Left hindlimb (tissue), 1 donor: Measurements from ENCODE around the gene FOXP3.

Experiments
- DNase-seq: peaks from one replicate; pipeline ENCODE4 v3.0.0-alpha.2; 2018

FOXP3 gene

DNA sequence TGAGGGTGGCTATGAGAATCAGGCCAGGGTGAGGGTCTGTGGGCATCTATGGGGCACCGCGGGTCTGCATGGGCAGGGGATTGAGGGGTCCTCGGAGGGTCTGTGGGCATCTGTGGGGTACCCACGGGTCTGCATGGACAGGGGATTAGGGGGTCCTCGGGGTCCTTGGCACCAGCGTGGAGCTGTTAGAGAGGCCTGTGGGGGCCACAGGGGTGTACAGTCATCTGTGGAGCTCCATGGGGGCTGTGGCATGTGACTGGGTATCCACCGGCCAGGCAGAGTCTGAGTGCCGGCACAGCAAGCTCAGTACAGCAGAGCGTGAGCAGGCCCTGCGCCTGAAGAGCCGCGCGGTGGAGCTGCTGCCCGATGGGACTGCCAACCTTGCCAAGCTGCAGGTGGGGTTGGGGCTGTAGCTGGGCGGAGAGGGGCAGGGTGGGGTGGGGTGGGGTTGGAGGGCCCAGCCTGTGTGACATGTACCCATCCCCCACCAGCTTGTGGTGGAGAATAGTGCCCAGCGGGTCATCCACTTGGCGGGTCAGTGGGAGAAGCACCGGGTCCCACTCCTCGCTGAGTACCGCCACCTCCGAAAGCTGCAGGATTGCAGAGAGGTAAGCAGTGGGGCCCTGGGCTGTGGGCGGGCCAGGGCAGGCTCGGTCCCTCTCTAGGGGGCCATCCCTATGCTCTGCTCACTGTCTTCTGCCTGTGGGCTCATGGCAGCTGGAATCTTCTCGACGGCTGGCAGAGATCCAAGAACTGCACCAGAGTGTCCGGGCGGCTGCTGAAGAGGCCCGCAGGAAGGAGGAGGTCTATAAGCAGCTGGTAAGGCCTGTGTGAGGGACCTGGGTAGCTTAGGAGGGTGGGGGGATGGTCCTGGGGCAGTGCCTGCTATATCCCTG is 16.3 kb downstream of the FOXP3 start:
- no peak for DNase-seq

DNA sequence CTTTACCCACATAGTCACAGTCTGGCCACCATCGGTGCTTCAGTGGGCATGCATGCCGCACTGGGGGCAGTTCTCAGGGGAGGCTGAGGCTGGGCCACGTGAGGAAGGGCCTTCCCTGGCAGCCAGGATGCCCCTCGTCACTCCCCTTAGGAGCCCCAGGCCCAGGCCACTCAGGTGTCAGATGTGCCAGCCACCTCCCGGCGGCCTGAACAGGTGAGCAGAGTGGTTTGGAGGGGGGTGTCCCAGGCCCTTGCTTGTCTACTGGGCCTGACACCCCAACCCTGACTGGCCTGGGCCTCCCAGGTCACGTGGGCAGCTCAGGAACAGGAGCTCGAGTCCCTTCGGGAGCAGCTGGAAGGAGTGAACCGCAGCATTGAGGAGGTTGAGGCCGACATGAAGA is 17.2 kb downstream of the FOXP3 start:
- DNase-seq: no peak

- no peak for DNase-seq
Measured at GRCh38 chrX:49246541-49246940, 18.0 kb downstream of the FOXP3 start.

- no peak for DNase-seq
Measured at GRCh38 chrX:49244207-49244606, 20.3 kb downstream of the FOXP3 start.

- DNase-seq: no peak
Measured at GRCh38 chrX:49243166-49243565, 21.3 kb downstream of the FOXP3 start.

- no peak for DNase-seq
Measured at GRCh38 chrX:49242545-49243066, 21.9 kb downstream of the FOXP3 start.

GRCh38 chrX:49238735-49239134 is 25.8 kb downstream of the FOXP3 start:
- DNase-seq: no peak

DNA sequence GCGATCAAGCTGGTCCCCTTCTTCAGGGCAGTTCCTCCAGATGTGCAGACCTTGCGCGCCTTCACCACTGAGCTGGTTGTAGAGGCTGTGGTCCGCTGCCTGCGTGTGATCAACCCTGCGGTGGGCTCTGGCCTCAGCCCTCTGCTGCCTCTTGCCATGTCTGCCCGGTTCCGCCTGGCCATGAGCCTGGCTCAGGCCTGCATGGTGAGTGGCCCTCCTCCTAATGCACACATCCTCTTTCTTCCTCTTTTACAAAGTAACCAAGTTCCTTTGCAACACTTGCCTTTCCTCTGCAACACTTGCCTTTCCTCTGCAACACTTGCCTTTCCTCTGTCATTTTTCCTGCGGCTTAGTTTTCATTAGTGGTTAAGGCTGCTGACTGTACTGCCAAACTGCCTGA is 27.4 kb downstream of the FOXP3 start:
- no peak for DNase-seq

DNA sequence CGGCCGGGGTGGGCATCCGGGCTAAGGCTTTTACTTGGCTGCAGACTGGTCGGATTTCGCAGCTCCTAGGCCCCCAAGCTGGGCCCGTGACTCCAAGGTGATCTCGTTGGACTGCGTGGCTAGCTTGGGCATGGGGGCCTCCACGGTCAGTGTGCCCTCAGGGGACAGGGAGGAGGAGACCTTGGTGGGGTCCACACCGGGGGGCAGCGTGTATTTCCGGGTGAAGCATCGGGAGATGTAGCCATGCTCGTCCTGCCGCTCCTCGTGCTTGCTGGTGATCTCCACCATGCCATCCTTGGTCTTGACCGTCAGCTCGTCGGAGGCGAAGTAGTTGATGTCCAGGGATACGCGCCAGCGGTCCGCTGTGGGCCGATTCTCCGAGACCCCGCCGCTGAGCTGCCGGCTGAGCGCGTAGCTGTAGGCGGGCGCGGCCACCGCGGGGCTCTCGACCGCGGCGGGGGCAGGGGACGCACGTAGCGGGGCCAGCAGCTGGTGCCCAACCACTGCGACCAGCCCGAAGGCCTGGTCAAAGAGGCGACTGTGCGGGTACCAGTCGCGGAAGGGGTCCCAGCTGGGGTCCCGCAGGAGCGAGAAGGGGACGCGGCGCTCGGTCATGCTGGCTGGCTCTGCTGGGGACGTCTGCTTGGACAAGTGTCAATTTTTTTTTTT is 30.5 kb downstream of the FOXP3 start:
- no peak for DNase-seq

DNA sequence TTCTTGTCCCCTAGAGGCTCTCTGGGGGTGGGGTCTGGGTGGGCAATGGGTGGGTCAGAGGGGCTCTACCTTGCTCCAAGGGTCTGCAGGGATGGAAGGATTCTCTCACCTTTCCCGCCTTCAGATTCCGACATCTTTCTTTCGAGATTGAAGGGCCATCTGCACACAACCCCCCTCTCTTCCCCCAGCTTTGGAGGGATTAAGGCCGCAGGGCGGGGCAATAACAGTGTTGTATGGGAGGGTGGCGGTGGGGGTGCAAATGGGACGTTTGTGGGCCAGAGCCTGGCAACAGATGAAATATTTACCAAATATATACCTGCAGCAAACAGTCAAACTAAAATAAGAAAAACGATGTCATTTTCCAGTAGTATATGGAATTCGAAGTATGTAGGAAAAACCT is 31.3 kb downstream of the FOXP3 start, which contains the start of gene CACNA1F:
Gene CACNA1F, minus strand, starts transcription at position 165 of the 400 bp plus-strand sequence. Its CDS starts 31 bp downstream, at position 134.
- no peak for DNase-seq

GRCh38 chrX:49232525-49232924 is 32.0 kb downstream of the FOXP3 start:
- DNase-seq: no peak

DNA sequence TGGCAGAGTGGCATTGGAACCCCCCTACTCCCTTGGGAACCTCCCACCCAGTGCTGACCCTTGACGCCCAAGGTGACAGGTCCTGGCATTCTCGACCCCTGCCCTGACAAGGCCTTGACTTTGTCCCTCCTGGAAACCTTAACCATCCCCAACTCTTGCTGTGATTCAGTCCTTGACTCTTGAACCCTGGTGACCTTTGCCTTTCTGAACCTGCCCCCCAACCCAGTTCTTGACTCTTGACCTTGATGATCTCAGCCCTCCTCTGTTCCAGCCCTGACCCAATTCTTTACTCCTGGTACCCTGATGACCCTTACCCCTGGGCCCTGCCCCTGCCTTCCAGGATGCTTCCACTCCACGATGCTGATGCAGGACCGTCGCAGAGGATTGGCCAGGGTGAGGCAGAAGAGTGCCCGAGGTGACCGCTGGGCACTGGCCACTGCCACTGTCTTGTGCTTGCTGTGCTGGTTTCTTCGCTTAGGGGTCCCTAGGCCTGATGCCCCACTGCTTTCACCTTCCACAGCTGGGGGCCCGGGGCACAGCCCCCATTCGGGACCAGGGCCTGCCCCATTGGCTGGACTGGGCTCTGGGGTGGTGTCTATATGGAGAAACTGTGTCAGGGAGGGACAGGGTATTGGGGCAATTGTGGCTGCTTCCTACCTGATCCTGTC is 33.0 kb downstream of the FOXP3 start:
- DNase-seq: no peak

DNA sequence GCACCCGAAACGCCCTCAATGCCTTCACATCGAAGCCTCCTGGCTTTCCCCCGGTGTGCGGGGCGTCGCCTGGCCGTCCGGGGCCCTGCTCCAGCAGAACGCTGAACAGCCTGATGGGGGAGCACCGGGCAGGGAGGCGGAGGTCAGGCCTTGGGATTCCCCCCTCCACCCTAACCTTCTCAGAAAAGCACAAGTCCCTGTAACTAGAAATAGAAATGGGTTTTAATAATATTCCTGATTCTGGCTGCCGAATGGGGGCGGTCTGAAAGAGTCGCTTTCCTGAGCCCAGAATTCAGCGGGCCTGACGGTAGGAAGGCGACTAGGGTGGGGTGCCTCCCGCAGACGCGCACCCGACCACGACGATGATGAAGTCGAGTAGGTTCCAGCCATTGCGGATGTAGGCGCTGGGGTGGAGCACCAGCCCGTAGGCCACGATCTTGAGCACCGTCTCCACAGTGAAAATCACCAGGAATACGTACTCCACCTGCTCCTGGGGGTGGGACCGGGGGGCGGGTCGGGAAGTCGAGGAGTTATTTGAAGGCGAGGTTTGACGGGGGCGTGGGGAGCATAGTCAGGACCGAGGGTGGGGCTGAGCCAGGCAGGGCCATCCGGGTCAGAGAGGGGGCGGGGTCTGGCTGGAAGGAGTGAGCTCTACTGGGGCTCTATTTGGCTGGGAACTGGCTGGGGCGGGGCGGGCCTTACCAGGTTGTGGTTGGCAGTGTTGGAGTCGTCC is 33.8 kb downstream of the FOXP3 start:
- no peak for DNase-seq

- no peak for DNase-seq
Measured at GRCh38 chrX:49228185-49228584, 36.3 kb downstream of the FOXP3 start.

DNA sequence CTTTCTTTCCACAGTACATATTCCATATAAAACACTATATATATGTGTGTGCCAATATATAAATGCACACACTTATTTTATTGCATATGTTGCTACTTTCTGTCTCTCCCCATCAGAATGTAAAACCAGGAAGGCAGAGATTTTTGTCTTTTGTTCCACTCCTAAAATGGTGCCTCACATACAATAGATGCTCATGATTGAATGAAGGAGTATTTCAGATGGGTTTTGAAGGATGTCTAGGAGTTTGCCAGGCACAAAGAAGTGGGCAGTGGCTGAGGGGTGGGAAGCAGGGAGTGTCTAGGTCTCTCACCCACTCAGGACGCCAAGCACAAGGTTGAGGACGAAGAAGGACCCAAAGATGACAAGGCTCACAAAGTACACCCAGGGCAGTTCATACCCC is 36.8 kb downstream of the FOXP3 start:
- DNase-seq: no peak

- no peak for DNase-seq
Measured at GRCh38 chrX:49226946-49227345, 37.6 kb downstream of the FOXP3 start.

DNA sequence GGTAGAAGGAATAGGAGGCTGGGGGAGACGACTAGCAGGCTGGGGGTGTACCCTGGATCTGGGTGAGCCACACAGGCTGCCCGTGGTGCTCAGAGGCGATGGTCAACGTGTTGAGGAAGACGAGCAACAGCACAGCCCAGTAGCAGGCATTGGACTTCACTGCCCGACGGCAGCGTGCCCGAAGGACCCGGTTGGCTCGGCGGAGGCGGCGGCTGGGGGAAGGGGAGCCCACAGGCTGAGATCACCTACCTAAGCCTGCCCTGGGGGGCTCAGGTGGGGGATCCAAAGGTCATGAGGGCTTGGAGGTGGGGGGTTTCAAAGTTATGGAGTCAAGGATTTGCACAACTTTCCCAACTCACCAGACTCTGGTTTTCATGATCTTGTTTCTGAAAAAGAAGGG is 38.7 kb downstream of the FOXP3 start:
- DNase-seq: no peak

DNA sequence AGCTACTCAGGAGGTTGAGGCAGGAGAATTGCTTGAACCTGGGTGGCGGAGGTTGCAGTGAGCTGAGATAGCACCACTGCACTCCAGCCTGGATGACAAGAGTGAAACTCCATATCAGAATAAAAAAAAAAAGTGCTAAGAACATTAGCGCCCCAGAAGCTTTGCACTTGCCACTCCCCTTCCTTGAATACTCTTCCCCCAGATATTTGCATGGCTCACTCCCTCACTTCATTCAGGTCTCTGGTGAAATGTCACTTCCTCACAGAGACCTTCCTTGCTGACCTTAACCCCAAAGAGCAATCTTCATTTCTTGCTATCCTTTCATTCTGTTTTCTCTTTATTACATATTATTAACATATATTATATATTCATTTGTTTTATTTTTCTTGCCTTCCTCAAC is 42.6 kb downstream of the FOXP3 start:
- no peak for DNase-seq

DNA sequence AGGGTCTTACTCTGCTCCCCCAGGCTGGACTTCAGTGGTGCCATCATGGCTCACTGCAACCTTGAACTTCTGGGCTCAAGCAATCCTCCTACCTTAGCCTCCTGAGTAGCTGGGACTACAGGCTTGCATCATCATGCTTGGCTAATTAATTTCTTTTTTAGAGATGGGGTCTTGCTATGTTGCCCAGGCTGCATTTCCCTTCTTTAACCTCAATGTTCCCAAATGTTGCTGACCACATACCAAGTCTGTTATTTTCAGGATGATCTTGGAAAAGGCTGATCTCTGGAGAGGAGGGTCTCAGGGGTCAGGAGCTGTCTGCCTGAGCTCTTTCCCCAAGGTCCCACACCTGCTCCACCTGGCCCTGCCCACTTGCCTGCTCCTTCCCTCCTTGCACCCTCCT is 44.4 kb downstream of the FOXP3 start:
- DNase-seq: no peak

DNA sequence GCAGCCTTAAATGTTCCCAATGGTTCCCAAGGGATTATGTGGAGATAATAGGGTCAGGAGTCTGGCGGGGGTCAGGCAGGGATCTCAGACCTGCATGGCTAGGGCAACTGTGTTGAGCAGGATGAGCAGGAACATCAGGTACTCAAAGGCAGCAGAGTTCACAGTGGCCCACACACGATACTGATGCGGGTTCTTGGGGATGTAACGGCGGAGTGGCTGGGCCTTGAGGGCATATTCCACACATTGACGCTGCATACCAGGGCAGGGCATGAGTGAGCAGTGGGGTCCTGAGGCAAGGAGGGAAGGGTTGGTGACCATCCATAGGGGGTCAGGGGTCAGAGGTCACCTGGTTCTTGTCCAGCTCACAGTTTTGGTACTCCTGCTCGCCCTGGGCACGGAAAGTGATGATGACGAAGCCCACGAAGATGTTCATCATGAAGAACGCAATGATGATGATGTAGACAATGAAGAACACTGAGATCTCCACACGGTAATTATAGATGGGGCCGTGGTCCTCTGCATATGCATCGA is 49.4 kb downstream of the FOXP3 start:
- DNase-seq: no peak

DNA sequence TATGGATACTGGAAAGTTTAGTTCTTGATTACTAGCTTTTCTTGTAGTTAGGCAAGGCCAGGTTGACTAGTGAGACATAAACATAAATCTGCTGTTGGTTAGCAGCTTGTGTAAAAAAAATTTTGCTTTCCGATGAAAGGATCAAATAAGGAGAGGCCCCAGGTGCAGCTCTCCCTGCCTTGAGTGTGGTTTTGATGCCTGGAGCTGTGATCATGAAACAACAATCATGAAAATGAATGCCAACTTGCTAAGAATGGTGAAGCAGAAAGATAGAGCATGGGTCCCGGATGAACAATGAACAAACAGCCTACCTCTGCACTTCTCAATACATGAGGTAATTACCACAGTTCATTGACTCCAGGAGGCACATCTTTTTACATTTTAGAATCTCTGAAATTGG is 50.1 kb downstream of the FOXP3 start:
- DNase-seq: no peak

DNA sequence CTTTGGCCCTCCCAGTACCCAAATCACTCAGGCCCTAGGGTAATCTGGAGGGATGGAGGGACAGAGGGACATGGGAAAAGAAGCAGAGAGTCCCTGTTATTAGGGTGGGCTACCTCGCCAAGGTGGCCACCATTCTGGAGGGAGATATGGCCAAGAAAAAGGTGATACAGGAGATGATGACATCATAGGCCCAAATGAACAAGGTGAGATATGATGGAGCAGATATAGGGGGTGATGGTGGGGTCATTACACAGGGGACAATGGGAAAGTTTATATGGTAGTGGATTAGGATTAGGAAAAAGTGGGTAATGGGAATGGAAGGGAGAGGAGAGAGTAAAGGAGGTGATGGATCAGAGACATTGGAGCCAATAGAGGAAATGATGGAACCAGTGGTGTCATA is 51.6 kb downstream of the FOXP3 start:
- no peak for DNase-seq

DNA sequence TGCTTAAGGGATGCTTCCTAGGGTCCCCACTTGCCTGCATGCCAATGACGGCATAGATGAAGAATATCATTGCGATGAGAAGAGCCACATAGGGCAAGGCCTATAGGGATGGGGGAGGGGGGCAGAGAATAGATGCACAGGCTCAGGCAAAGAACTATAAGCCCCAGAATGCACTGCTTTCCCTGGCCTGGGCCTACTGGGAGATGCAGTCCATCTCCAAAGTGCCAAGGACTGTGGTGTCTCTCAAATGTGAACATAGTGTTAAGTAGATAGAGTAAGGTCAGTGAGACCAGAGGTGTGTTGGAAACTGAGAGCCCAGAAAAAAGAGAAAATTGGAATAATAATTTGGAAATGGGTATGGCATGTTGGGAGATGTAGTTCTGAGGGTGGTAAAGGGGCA is 52.3 kb downstream of the FOXP3 start:
- no peak for DNase-seq
